Measurements from ENCODE around the gene BCOR.

DNA sequence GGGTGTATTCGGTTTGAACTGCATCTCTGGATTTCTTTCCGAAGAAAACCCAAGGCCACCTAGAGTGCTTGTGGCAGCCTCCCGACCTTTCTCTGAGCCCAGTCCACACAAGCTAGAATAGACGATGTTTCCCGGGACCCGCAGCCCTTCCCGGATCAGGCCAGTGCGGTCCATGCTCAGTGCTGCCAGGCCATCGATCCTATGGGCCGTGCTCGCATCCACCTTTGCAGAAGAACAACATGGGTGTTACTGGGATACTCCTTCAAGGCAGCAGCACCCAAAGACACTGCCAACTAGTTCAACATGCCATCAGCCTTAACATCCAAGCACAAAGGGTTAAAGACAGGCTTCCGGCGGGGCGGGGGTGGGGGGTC is 22.8 kb downstream of the BCOR start:
- TF ChIP-seq POLR2AphosphoS5 (IDR thresholded peaks at IDR 0.05; ENCODE audit: low read depth, low read length), result no peak
- no peak for TF ChIP-seq POLR2A (IDR thresholded peaks at IDR 0.05; ENCODE audit: low read depth, low read length)

Data from GM12891 (cell line).